H1 (cell line): ENCODE measurements around the gene WFDC1. TPM values are rescaled to one million over a fixed set of nuclear protein-coding genes. Genes with fewer than 3 reads are reported as not detected.

ENCODE experiments used
- CTCF ChIA-PET: fragments of 300-600 bp; sonication (Branson Sonifier 250); formaldehyde crosslinking; loops from one replicate; lab custom pipeline; 2021; ENCODE audit not compliant: partially characterized antibody; lab: Charles Lee
- POLR2A ChIA-PET: fragments of 300-600 bp; sonication (Branson Sonifier 250); formaldehyde crosslinking; loops from one replicate; lab custom pipeline; 2021; ENCODE audit warnings: inconsistent platforms; ENCODE audit not compliant: partially characterized antibody; lab: Charles Lee
- DNase-seq, 2 experiments: peaks; one replicate each; pipeline versions ENCODE4 v3.0.0 to v3.0.0-alpha.2; 2010 to 2022; ENCODE audit warnings: low spot score in 2 of 2, low read depth in 1 of 2, mixed read lengths in 1 of 2
- FAIRE-seq: peaks from 2 replicates; lab custom pipeline; 2011; peaks lifted over from hg19 to GRCh38; lab: Jason Lieb, UNC
- H2AFZ ChIP-seq: 2 replicates; pipeline ENCODE4 v1.8.1; 2012; ENCODE audit warnings: low read length, inconsistent platforms
- H2AK5ac ChIP-seq: 2 replicates; pipeline ENCODE4 v1.6.1; 2013; ENCODE audit warnings: low read depth, low read length
- H2BK120ac ChIP-seq: replicated peaks from 2 replicates; pipeline ENCODE3; 2013; ENCODE audit warnings: low read depth, low read length, inconsistent platforms
- H2BK12ac ChIP-seq: 2 replicates; pipeline ENCODE4 v1.6.1; 2013; ENCODE audit warnings: low read depth, low read length
- H2BK15ac ChIP-seq: 2 replicates; pipeline ENCODE4 v1.6.1; 2013; ENCODE audit warnings: low read length
- H2BK20ac ChIP-seq: 2 replicates; pipeline ENCODE4 v1.6.1; 2013; ENCODE audit warnings: low read length
- H2BK5ac ChIP-seq: 2 replicates; pipeline ENCODE4 v1.6.1; 2013; ENCODE audit warnings: low read depth, low read length
- H3K14ac ChIP-seq: 2 replicates; pipeline ENCODE4 v1.6.1; 2013; ENCODE audit warnings: inconsistent platforms; ENCODE audit not compliant: insufficient read length
- H3K18ac ChIP-seq: 2 replicates; pipeline ENCODE4 v1.6.1; 2013; ENCODE audit warnings: low read length; ENCODE audit errors: extremely low read depth
- H3K23ac ChIP-seq: 2 replicates; pipeline ENCODE4 v1.6.1; 2013; ENCODE audit warnings: inconsistent platforms; ENCODE audit not compliant: insufficient read length
- H3K23me2 ChIP-seq: 2 replicates; pipeline ENCODE4 v1.6.1; 2013; ENCODE audit warnings: low read depth, low read length
- H3K27ac ChIP-seq: 2 replicates; pipeline ENCODE4 v1.6.1; 2011; ENCODE audit warnings: low read depth, low read length, inconsistent platforms
- H3K27me3 ChIP-seq, 4 experiments: replicated peaks in 1 of 4; 1 replicate in 1 of 4; 2 replicates in 3 of 4; pipeline versions ENCODE4 v1.6.1 to v1.8.1; 2011 to 2013; ENCODE audit warnings: low read length in 3 of 4, mild to moderate bottlenecking in 3 of 4, inconsistent platforms in 2 of 4, mixed read lengths in 2 of 4, moderate library complexity in 1 of 4; ENCODE audit not compliant: control insufficient read depth in 3 of 4, insufficient read depth in 3 of 4; ENCODE audit errors: extremely low read depth in 1 of 4
- H3K36me3 ChIP-seq, 4 experiments: 2 replicates each; pipeline versions ENCODE4 v1.6.1 to v1.8.1; 2011 to 2013; ENCODE audit warnings: mild to moderate bottlenecking in 4 of 4, low read length in 3 of 4, moderate library complexity in 2 of 4, control low read depth in 1 of 4, inconsistent platforms in 1 of 4; ENCODE audit not compliant: insufficient read depth in 4 of 4, control insufficient read depth in 2 of 4
- H3K4ac ChIP-seq: replicated peaks from 2 replicates; pipeline ENCODE3; 2013; ENCODE audit warnings: low read length, low read depth, mixed read lengths, inconsistent platforms; ENCODE audit not compliant: insufficient read length
- H3K4me1 ChIP-seq, 4 experiments: replicated peaks in 1 of 4; 1 replicate in 1 of 4; 2 replicates in 3 of 4; pipeline versions ENCODE4 v1.6.1 to v1.8.1; 2011 to 2013; ENCODE audit warnings: low read length in 3 of 4, inconsistent platforms in 2 of 4, mixed read lengths in 1 of 4; ENCODE audit not compliant: insufficient read depth in 4 of 4, control insufficient read depth in 3 of 4
- H3K4me2 ChIP-seq, 2 experiments: 2 replicates each; pipeline versions ENCODE4 v1.6.1 to v1.8.1; 2011 to 2013; ENCODE audit warnings: low read depth in 2 of 2, low read length in 2 of 2, control low read depth in 1 of 2, inconsistent platforms in 1 of 2, mild to moderate bottlenecking in 1 of 2; ENCODE audit not compliant: insufficient read depth in 1 of 2
- H3K4me3 ChIP-seq, 4 experiments: fragments of 200-600, 300-600 bp in 1 of 4; sonication (generic), shearing (Covaris generic), sonication (Bioruptor Twin) in 1 of 4; 2 replicates each; pipeline versions ENCODE4 v1.5.1 to v1.8.1; 2011 to 2016; ENCODE audit warnings: low read length in 4 of 4, low read depth in 3 of 4, control low read depth in 2 of 4, inconsistent platforms in 2 of 4, mild to moderate bottlenecking in 2 of 4, mixed read lengths in 1 of 4, moderate library complexity in 1 of 4; ENCODE audit not compliant: insufficient read depth in 2 of 4; ENCODE audit errors: extremely low read depth in 1 of 4
- H3K56ac ChIP-seq: replicated peaks from 2 replicates; pipeline ENCODE3; 2013; ENCODE audit warnings: low read depth, mild to moderate bottlenecking, mixed read lengths, low read length, inconsistent platforms; ENCODE audit not compliant: insufficient read length
- H3K79me1 ChIP-seq: 2 replicates; pipeline ENCODE4 v1.6.1; 2013; ENCODE audit warnings: low read depth, low read length, control low read depth
- H3K79me2 ChIP-seq, 2 experiments: 2 replicates each; pipeline versions ENCODE4 v1.6.1 to v1.8.1; 2012 to 2013; ENCODE audit warnings: low read length in 2 of 2, mild to moderate bottlenecking in 2 of 2, inconsistent platforms in 1 of 2; ENCODE audit not compliant: insufficient read depth in 2 of 2, control insufficient read depth in 1 of 2
- H3K9ac ChIP-seq, 4 experiments: replicated peaks in 1 of 4; 1 replicate in 1 of 4; 2 replicates in 3 of 4; pipeline versions ENCODE4 v1.6.1 to v1.8.1; 2011 to 2013; ENCODE audit warnings: low read depth in 3 of 4, low read length in 3 of 4, control low read depth in 2 of 4, mild to moderate bottlenecking in 2 of 4, moderate library complexity in 2 of 4, inconsistent platforms in 1 of 4; ENCODE audit errors: extremely low read depth in 1 of 4
- H3K9me3 ChIP-seq, 2 experiments: 2 replicates each; pipeline versions ENCODE4 v1.6.1 to v1.8.1; 2012 to 2013; ENCODE audit warnings: mild to moderate bottlenecking in 2 of 2, moderate library complexity in 2 of 2, control low read depth in 1 of 2, inconsistent platforms in 1 of 2, low read depth in 1 of 2, low read length in 1 of 2, mixed read lengths in 1 of 2; ENCODE audit not compliant: insufficient read depth in 2 of 2
- H4K20me1 ChIP-seq, 2 experiments: replicated peaks in 1 of 2; 2 replicates each; pipeline versions ENCODE3 to v1.8.1; 2011 to 2013; ENCODE audit warnings: inconsistent platforms in 2 of 2, low read length in 2 of 2, mild to moderate bottlenecking in 1 of 2; ENCODE audit not compliant: insufficient read depth in 2 of 2, control insufficient read depth in 1 of 2
- H4K5ac ChIP-seq: 2 replicates; pipeline ENCODE4 v1.6.1; 2013; ENCODE audit warnings: low read length, low read depth, mixed read lengths, inconsistent platforms; ENCODE audit not compliant: insufficient read length
- H4K8ac ChIP-seq: 2 replicates; pipeline ENCODE4 v1.8.0; 2013; ENCODE audit warnings: mild to moderate bottlenecking, moderate library complexity, low read length, inconsistent platforms; ENCODE audit not compliant: insufficient read depth; ENCODE audit errors: extremely low read depth
- H4K91ac ChIP-seq: replicated peaks from 2 replicates; pipeline ENCODE3; 2013; ENCODE audit warnings: low read length, mixed read lengths, inconsistent platforms; ENCODE audit not compliant: insufficient read length
- BCL11A ChIP-seq, 2 experiments: IDR thresholded peaks; one replicate each; pipeline ENCODE4 v1.6.1; 2011; ENCODE audit warnings: low read depth in 2 of 2, low read length in 2 of 2, mild to moderate bottlenecking in 2 of 2
- CHD2 ChIP-seq: IDR thresholded peaks from 2 replicates; pipeline ENCODE4 v1.6.1; 2012; ENCODE audit warnings: low read length, improper control_type of control experiment
- EZH2 ChIP-seq: fragments of 200-600 bp; sonication (generic); IDR thresholded peaks from 2 replicates; pipeline ENCODE4 v1.7.1; 2012; ENCODE audit warnings: low read depth, mild to moderate bottlenecking, moderate library complexity, low read length, inconsistent platforms; ENCODE audit not compliant: severe bottlenecking
- GABPA ChIP-seq: IDR thresholded peaks from 2 replicates; pipeline ENCODE4 v1.6.1; 2011; ENCODE audit warnings: mild to moderate bottlenecking, low read length, moderate library complexity, borderline replicate concordance; ENCODE audit not compliant: insufficient read depth
- KDM1A ChIP-seq: fragments of 200-600, 300-600 bp; sonication (generic); IDR thresholded peaks from 2 replicates; pipeline ENCODE4 v1.7.1; 2016; ENCODE audit warnings: mild to moderate bottlenecking, low read length, borderline replicate concordance
- PHF8 ChIP-seq: fragments of 200-600 bp; sonication (generic); conservative IDR thresholded peaks from 2 replicates; pipeline ENCODE4 v1.7.1; 2012; ENCODE audit warnings: low read depth, mild to moderate bottlenecking, inconsistent platforms, low read length, moderate library complexity
- WGBS, 2 experiments: shearing (Covaris generic) in 1 of 2; methylation state at CpG; one replicate each; pipeline versions ENCODE4 v1.1.6 to v1.1.7; 2013 to 2015; ENCODE audit warnings: low lambda C conversion rate in 2 of 2, mixed read lengths in 2 of 2, inconsistent platforms in 1 of 2, low coverage in 1 of 2, missing lambda C conversion rate in 1 of 2; ENCODE audit not compliant: insufficient replicate concordance in 2 of 2, insufficient coverage in 1 of 2, insufficient read length in 1 of 2; ENCODE audit errors: extremely low coverage in 1 of 2, missing lambda C conversion rate in 1 of 2; 5-methylcytosine and 5-hydroxymethylcytosine counted together
- polyA plus RNA-seq, 7 experiments: library from polyadenylated mRNA; depleted of rRNA in 3 of 7; stranded (reverse) in 5 of 7; unstranded in 2 of 7; fragments of >200 nt in 5 of 7; fragments of 200-250 nt in 2 of 7; gene quantifications; 1 replicate in 5 of 7; 2 replicates in 1 of 7; 4 replicates in 1 of 7; pipeline versions ENCODE4 v1.2.1 to v1.2.3, GENCODE V29; 2011 to 2013; ENCODE audit warnings: missing spikeins in 2 of 7, mixed read lengths in 2 of 7
- total RNA-seq: library from RNA; stranded (reverse); fragmentation: NEBNext Ultra II Directional; extraction: Animal tissue kit (Norgen Biotek cat#: 25700); gene quantifications from 2 replicates; pipeline ENCODE4 v1.2.1, GENCODE V29; 2021

Gene WFDC1
- total and polyA plus RNA-seq, 2 of the 8 experiments (the other 6 are each of a cell fraction or from before 2014, with no cell fraction given) = 0.70 to 1.1 TPM

- H3K36me3 ChIP-seq = no peaks in the 10 kb centered on the region
- no peaks in the 10 kb centered on the region for H4K20me1 ChIP-seq
- 81% methylated on average over 10 of the region's 10 CpGs; no CpG with 5 or more reads in 1 of the 2 experiments for WGBS, 2 experiments
- H4K8ac ChIP-seq = no peak overlapping the region
- no peak overlapping the region for H3K4me2 ChIP-seq
- no peak overlapping the region for H3K18ac ChIP-seq
- no peak for TF ChIP-seq KDM1A
- TF ChIP-seq GABPA = no peak
- no peak for TF ChIP-seq EZH2
- TF ChIP-seq CHD2 = no peak
- TF ChIP-seq PHF8 = no peak
- TF ChIP-seq BCL11A (IDR thresholded peaks at IDR 0.05; ENCODE audit: low read depth in 2 of 2, low read length in 2 of 2) = no peak
- ChIA-PET POLR2A (no interaction called here), CTCF (interaction anchor here (1.0 to 11.9 kb wide), 8 partner anchors 9 to 170 kb away, joined by 3 to 212 read pairs (median 5); partner anchors contain the start of gene WFDC1)
- no peak overlapping the region for H3K27ac ChIP-seq
- no peaks in the 10 kb centered on the region for H3K27me3 ChIP-seq
- H3K23ac ChIP-seq = no peak overlapping the region
- no peak overlapping the region for H2BK15ac ChIP-seq
- FAIRE-seq (no peak), DNase-seq (no peak)
- no peak overlapping the region for H2BK5ac ChIP-seq
- no peak overlapping the region for H3K4me3 ChIP-seq
- peaks cover 0 to 8% of the 10 kb centered on the region in 2 experiments; a peak in 2 of 4 replicates for H3K9me3 ChIP-seq
- H3K23me2 ChIP-seq = peaks cover 3% of the 10 kb centered on the region; the same call in 1 of the 2 replicates
- H2AFZ ChIP-seq = no peak overlapping the region
- H2BK20ac ChIP-seq = no peak overlapping the region
- H2BK120ac ChIP-seq = no peak overlapping the region
- no peak overlapping the region for H3K4ac ChIP-seq
- H3K14ac ChIP-seq = no peak overlapping the region
- H3K4me1 ChIP-seq = peaks cover 0 to 3% (median 0%) of the 10 kb centered on the region in 4 experiments; a peak in 2 of 7 replicates
- H2BK12ac ChIP-seq = no peak overlapping the region
- H4K91ac ChIP-seq = no peak overlapping the region
- no peak overlapping the region for H3K9ac ChIP-seq
- H3K79me1 ChIP-seq = no peaks in the 10 kb centered on the region
- no peaks in the 10 kb centered on the region for H3K79me2 ChIP-seq
- H4K5ac ChIP-seq = no peak overlapping the region
- no peak overlapping the region for H2AK5ac ChIP-seq
- no peak overlapping the region for H3K56ac ChIP-seq
These were observed 19.2 kb downstream of the WFDC1 start for GRCh38 chr16:84313921-84314320.
